ENCODE data around the gene MARCHF5.

Gene MARCHF5

GRCh38 chr10:92278996-92279696, 11.8 kb upstream of the MARCHF5 start:
- peak overlapping the region; percentile 57 for H3K4me3 ChIP-seq (ENCODE audit: low read length)
- H3K36me3 ChIP-seq (ENCODE audit: control insufficient read depth, insufficient read depth, low read length), result no peaks in the 10 kb centered on the region
- no peaks in the 10 kb centered on the region for H3K27me3 ChIP-seq (ENCODE audit: control insufficient read depth, insufficient read depth, low read length)
- peaks cover 6% of the 10 kb centered on the region for H3K4me1 ChIP-seq (ENCODE audit: control insufficient read depth, insufficient read depth, low read length)
- H3K27ac ChIP-seq (ENCODE audit: low read depth, low read length), result peak overlapping the region; percentile 73
- H3K9ac ChIP-seq (ENCODE audit: low read length), result no peak overlapping the region

GRCh38 chr10:92284112-92284704, 6.8 kb upstream of the MARCHF5 start:
- peaks cover 6% of the 10 kb centered on the region for H3K4me1 ChIP-seq (ENCODE audit: control insufficient read depth, insufficient read depth, low read length)
- H3K4me3 ChIP-seq (ENCODE audit: low read length), result no peak overlapping the region
- H3K27ac ChIP-seq (ENCODE audit: low read depth, low read length), result peak overlapping the region; percentile 59
- no peak overlapping the region for H3K9ac ChIP-seq (ENCODE audit: low read length)
- no peaks in the 10 kb centered on the region for H3K36me3 ChIP-seq (ENCODE audit: control insufficient read depth, insufficient read depth, low read length)
- H3K27me3 ChIP-seq (ENCODE audit: control insufficient read depth, insufficient read depth, low read length), result no peaks in the 10 kb centered on the region

- H3K4me3 ChIP-seq (ENCODE audit: low read length), result peak overlapping the region; percentile 94
- H3K27me3 ChIP-seq (ENCODE audit: control insufficient read depth, insufficient read depth, low read length), result no peaks in the 10 kb centered on the region
- H3K4me1 ChIP-seq (ENCODE audit: control insufficient read depth, insufficient read depth, low read length), result peaks cover 4% of the 10 kb centered on the region
- peak overlapping the region; percentile 42 for H3K9ac ChIP-seq (ENCODE audit: low read length)
- no peaks in the 10 kb centered on the region for H3K36me3 ChIP-seq (ENCODE audit: control insufficient read depth, insufficient read depth, low read length)
- peak overlapping the region; percentile 94 for H3K27ac ChIP-seq (ENCODE audit: low read depth, low read length)
Measured at GRCh38 chr10:92290076-92290836, 711 bp upstream of the MARCHF5 start.

- H3K9ac ChIP-seq (ENCODE audit: low read length), result peak overlapping the region; percentile 94
- no peaks in the 10 kb centered on the region for H3K27me3 ChIP-seq (ENCODE audit: control insufficient read depth, insufficient read depth, low read length)
- H3K36me3 ChIP-seq (ENCODE audit: control insufficient read depth, insufficient read depth, low read length), result no peaks in the 10 kb centered on the region
- H3K4me1 ChIP-seq (ENCODE audit: control insufficient read depth, insufficient read depth, low read length), result peaks cover 4% of the 10 kb centered on the region
- peak overlapping the region; percentile 94 for H3K27ac ChIP-seq (ENCODE audit: low read depth, low read length)
- H3K4me3 ChIP-seq (ENCODE audit: low read length), result peak overlapping the region; percentile 94
Measured at GRCh38 chr10:92291616-92291865, 574 bp downstream of the MARCHF5 start.

GRCh38 chr10:92291921-92292845, 1.2 kb downstream of the MARCHF5 start:
- Histone ChIP-seq H3K4me1 (ENCODE audit: control insufficient read depth, insufficient read depth, low read length) (peaks cover 4% of the 10 kb centered on the region), H3K9ac (ENCODE audit: low read length) (no peak overlapping the region), H3K27ac (ENCODE audit: low read depth, low read length) (peak overlapping the region; percentile 94), H3K4me3 (ENCODE audit: low read length) (peak overlapping the region; percentile 94), H3K27me3 (ENCODE audit: control insufficient read depth, insufficient read depth, low read length) (no peaks in the 10 kb centered on the region), H3K36me3 (ENCODE audit: control insufficient read depth, insufficient read depth, low read length) (no peaks in the 10 kb centered on the region)

- Histone ChIP-seq H3K4me3 (ENCODE audit: low read length) (no peak overlapping the region), H3K27me3 (ENCODE audit: control insufficient read depth, insufficient read depth, low read length) (no peaks in the 10 kb centered on the region), H3K9ac (ENCODE audit: low read length) (no peak overlapping the region), H3K36me3 (ENCODE audit: control insufficient read depth, insufficient read depth, low read length) (no peaks in the 10 kb centered on the region), H3K4me1 (ENCODE audit: control insufficient read depth, insufficient read depth, low read length) (no peaks in the 10 kb centered on the region), H3K27ac (ENCODE audit: low read depth, low read length) (no peak overlapping the region)
Measured at GRCh38 chr10:92298487-92298886, 7.5 kb downstream of the MARCHF5 start.

GRCh38 chr10:92303096-92303495, 12.1 kb downstream of the MARCHF5 start:
- no peak overlapping the region for H3K4me3 ChIP-seq (ENCODE audit: low read length)
- no peaks in the 10 kb centered on the region for H3K36me3 ChIP-seq (ENCODE audit: control insufficient read depth, insufficient read depth, low read length)
- no peak overlapping the region for H3K27ac ChIP-seq (ENCODE audit: low read depth, low read length)
- H3K4me1 ChIP-seq (ENCODE audit: control insufficient read depth, insufficient read depth, low read length), result no peaks in the 10 kb centered on the region
- H3K27me3 ChIP-seq (ENCODE audit: control insufficient read depth, insufficient read depth, low read length), result no peaks in the 10 kb centered on the region
- H3K9ac ChIP-seq (ENCODE audit: low read length), result no peak overlapping the region

GRCh38 chr10:92304061-92304460, 13.1 kb downstream of the MARCHF5 start:
- no peaks in the 10 kb centered on the region for H3K4me1 ChIP-seq (ENCODE audit: control insufficient read depth, insufficient read depth, low read length)
- H3K36me3 ChIP-seq (ENCODE audit: control insufficient read depth, insufficient read depth, low read length), result no peaks in the 10 kb centered on the region
- no peak overlapping the region for H3K27ac ChIP-seq (ENCODE audit: low read depth, low read length)
- no peaks in the 10 kb centered on the region for H3K27me3 ChIP-seq (ENCODE audit: control insufficient read depth, insufficient read depth, low read length)
- no peak overlapping the region for H3K9ac ChIP-seq (ENCODE audit: low read length)
- H3K4me3 ChIP-seq (ENCODE audit: low read length), result no peak overlapping the region

GRCh38 chr10:92305133-92306072, 14.4 kb downstream of the MARCHF5 start:
- Histone ChIP-seq H3K9ac (ENCODE audit: low read length) (no peak overlapping the region), H3K4me3 (ENCODE audit: low read length) (no peak overlapping the region), H3K27me3 (ENCODE audit: control insufficient read depth, insufficient read depth, low read length) (no peaks in the 10 kb centered on the region), H3K4me1 (ENCODE audit: control insufficient read depth, insufficient read depth, low read length) (no peaks in the 10 kb centered on the region), H3K36me3 (ENCODE audit: control insufficient read depth, insufficient read depth, low read length) (no peaks in the 10 kb centered on the region), H3K27ac (ENCODE audit: low read depth, low read length) (no peak overlapping the region)

- H3K4me1 ChIP-seq (ENCODE audit: control insufficient read depth, insufficient read depth, low read length), result no peaks in the 10 kb centered on the region
- H3K36me3 ChIP-seq (ENCODE audit: control insufficient read depth, insufficient read depth, low read length), result no peaks in the 10 kb centered on the region
- no peaks in the 10 kb centered on the region for H3K27me3 ChIP-seq (ENCODE audit: control insufficient read depth, insufficient read depth, low read length)
- H3K27ac ChIP-seq (ENCODE audit: low read depth, low read length), result no peak overlapping the region
- no peak overlapping the region for H3K4me3 ChIP-seq (ENCODE audit: low read length)
- H3K9ac ChIP-seq (ENCODE audit: low read length), result no peak overlapping the region
Measured at GRCh38 chr10:92309272-92309671, 18.3 kb downstream of the MARCHF5 start.

- H3K4me3 ChIP-seq (ENCODE audit: low read length), result no peak overlapping the region
- no peak overlapping the region for H3K9ac ChIP-seq (ENCODE audit: low read length)
- H3K27ac ChIP-seq (ENCODE audit: low read depth, low read length), result no peak overlapping the region
- no peaks in the 10 kb centered on the region for H3K36me3 ChIP-seq (ENCODE audit: control insufficient read depth, insufficient read depth, low read length)
- H3K27me3 ChIP-seq (ENCODE audit: control insufficient read depth, insufficient read depth, low read length), result no peaks in the 10 kb centered on the region
- H3K4me1 ChIP-seq (ENCODE audit: control insufficient read depth, insufficient read depth, low read length), result no peaks in the 10 kb centered on the region
Measured at GRCh38 chr10:92313750-92314149, 22.8 kb downstream of the MARCHF5 start.
